Liver (tissue), 3 donors: Measurements from ENCODE around the gene MSX2.

Experiments
- CTCF ChIP-seq: fragments of 150-350 bp; IDR thresholded peaks from 2 replicates; pipeline ENCODE4 v1.5.1; 2017; ENCODE audit warnings: improper control_type of control experiment, low read depth, low read length; ENCODE audit not compliant: missing input control
- RAD21 ChIP-seq, 2 donors: IDR thresholded peaks; 2 replicates each; pipeline ENCODE4 v1.6.1; 2016; ENCODE audit warnings: antibody characterized with exemption in 2 of 2, mild to moderate bottlenecking in 2 of 2
- SP1 ChIP-seq: IDR thresholded peaks from 2 replicates; pipeline ENCODE4 v1.6.1; 2018; ENCODE audit warnings: antibody characterized with exemption, mild to moderate bottlenecking
- TF ChIP-seq, protein P1 (sequence below): IDR thresholded peaks from 2 replicates; pipeline ENCODE4 v1.6.1; 2016; ENCODE audit warnings: antibody characterized with exemption
- donor health status: healthy.
- donor health status: healthy.

DNA sequence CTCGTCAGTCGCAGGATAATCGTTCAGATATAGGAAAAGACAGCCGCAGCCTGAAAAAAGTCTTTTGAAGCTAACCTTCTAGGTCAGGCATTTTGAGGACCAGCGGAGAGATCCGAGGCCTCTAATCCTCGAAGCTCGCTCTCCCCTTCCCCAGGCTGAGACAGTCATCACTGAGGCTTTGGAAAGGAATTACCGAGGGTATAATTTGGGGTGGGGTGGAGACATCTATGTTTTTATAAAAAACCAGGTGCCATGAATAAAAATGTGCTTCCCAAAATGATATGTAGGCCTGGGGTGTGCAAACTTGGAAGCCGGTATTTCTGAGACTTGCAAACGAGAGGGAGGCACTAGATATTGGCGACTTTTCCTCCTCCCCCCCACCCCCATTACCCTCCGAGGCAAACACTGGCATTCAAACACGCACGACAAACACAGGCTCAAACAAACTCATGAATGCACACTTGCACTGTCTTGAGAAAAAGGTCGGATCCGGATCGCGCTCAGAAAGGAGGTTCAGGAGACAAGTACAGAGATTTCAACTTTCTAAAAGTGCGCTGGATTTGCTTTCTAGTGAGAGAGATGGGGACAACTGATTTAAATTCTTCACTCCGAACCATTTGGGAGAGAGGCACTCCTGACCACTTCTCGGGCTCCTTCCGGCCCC, 935 bp upstream of the MSX2 start:
- TF ChIP-seq CTCF = no peak
- no peak for TF ChIP-seq RAD21 (IDR thresholded peaks at IDR 0.05)
- TF ChIP-seq, protein P1, sequence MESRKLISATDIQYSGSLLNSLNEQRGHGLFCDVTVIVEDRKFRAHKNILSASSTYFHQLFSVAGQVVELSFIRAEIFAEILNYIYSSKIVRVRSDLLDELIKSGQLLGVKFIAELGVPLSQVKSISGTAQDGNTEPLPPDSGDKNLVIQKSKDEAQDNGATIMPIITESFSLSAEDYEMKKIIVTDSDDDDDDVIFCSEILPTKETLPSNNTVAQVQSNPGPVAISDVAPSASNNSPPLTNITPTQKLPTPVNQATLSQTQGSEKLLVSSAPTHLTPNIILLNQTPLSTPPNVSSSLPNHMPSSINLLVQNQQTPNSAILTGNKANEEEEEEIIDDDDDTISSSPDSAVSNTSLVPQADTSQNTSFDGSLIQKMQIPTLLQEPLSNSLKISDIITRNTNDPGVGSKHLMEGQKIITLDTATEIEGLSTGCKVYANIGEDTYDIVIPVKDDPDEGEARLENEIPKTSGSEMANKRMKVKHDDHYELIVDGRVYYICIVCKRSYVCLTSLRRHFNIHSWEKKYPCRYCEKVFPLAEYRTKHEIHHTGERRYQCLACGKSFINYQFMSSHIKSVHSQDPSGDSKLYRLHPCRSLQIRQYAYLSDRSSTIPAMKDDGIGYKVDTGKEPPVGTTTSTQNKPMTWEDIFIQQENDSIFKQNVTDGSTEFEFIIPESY = no peak
- TF ChIP-seq SP1 = no peak
